GM10266 (cell line): ENCODE measurements around the gene CLASP1.

ENCODE experiments used
- DNase-seq: peaks from one replicate; pipeline ENCODE4 v3.0.0; 2012; ENCODE audit errors: extremely low spot score
- CTCF ChIP-seq: IDR thresholded peaks from 2 replicates; pipeline ENCODE4 v1.5.1; 2012; ENCODE audit warnings: mild to moderate bottlenecking, low read depth; ENCODE audit not compliant: control insufficient read depth, insufficient read depth; ENCODE audit errors: missing control alignments

CLASP1 gene

GRCh38 chr2:121603185-121603584, 46.1 kb downstream of the CLASP1 start:
- no peak for TF ChIP-seq CTCF
- DNase-seq = no peak

- peak; percentile 35 for DNase-seq
- TF ChIP-seq CTCF = no peak
These were observed 49.2 kb downstream of the CLASP1 start for GRCh38 chr2:121599963-121600651.

DNA sequence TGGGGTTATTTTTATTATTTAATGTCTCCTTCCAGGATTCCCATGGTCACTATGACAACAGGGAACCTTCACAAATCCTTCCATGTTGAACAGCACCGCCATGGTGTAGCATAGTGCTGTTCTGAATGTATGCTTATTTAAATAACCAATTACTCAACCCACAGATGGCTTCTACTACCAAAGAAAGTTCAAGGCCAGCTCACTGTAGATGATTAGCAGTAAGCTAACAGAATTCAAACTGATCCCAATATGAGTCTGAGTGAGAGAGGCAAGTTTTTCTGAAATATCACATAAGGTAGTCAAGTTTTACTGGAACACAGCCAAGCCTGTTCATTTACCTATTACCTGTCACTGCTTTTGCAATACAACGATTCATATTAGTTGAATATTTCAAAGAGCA, 51.2 kb downstream of the CLASP1 start:
- DNase-seq = no peak
- TF ChIP-seq CTCF = no peak

DNA sequence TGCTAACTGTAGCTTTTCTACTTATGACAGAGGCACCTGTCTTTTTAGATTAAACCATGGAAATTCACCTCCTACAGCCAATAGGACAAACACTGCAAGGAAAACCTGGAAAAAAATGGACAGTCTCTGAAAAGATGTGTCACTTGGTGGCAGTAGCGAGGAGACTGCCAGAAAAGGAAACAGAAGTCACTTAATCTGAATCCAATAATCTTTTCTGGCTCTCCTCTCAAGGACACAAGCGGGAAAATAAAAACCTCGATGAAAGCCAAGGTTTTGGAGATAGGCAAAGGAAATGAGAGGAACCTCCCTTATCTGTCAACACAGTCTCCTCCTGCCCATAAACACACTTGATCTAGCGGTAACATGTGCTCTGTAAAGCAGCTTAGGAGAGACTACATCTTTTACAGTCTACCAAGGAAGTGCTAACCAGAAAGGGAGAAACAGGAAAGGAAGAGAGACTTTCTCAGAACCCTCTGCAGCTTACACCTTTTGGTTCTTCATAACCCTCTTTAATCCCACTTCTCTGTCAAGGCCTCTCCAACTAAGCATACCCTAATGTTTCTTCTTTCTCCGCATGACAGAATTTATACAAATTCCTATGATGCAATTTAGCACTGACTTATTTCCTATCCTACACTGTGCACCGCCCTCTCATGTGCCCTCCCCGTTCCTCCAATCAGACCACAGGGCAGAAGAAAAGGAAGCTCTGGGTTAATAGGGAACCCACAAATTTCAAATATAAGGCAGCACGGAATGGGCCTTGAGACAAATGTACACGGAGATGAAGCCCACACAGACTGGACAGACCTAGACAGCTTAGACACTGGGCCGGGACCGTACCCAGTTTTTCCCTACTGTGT, 52.8 kb downstream of the CLASP1 start:
- peak; percentile 47 for DNase-seq
- TF ChIP-seq CTCF = peak; percentile 63

GRCh38 chr2:121595012-121595891, 54.0 kb downstream of the CLASP1 start:
- no peak for DNase-seq
- no peak for TF ChIP-seq CTCF

DNA sequence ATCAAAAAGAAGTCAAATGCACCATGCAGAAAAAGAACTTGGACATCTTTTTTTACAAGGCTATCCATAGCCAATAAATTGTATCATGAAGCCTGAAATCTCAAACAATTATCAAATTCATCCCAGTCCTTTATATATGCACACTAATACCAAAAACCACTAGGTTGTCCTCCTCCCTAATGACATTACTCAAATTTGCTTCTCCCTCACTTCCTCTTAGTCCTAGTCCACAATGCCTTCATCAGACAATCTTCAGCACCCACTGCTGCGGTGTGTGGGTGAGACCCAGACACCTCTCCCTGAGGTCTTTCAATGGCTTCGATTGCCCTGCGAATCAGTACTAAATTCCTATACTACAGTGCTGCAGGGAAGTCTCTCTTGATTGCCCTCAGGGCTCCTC, 58.1 kb downstream of the CLASP1 start:
- DNase-seq = no peak
- TF ChIP-seq CTCF = no peak

DNA sequence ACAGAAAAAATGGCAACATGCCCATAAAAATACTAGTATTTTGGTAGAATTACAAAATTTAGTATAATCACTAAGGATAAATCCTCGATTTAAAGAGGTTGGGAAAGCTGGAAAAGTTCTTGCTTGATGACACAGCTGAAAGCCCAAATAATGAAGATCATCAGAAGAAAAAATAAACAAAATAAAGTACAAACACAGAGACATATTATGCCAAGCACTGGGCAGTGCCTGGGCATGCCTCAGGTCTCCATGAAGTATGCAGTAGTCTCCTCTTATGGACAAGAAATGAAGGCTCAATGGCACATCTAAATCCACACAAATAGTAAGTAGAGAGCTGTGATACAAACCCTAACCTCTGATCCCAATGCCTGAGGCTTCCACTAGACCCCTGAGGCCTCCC, 60.9 kb downstream of the CLASP1 start:
- no peak for DNase-seq
- no peak for TF ChIP-seq CTCF
